Karpas-422 (cell line): Measurements from ENCODE around the gene PPM1L. TPM values are rescaled to one million over a fixed set of nuclear protein-coding genes. Genes with fewer than 3 reads are reported as not detected.

Source experiments
- DNase-seq: peaks from one replicate; pipeline ENCODE4 v3.0.0-alpha.2; 2015
- H2AFZ ChIP-seq: fragments of 200-600 bp; sonication (generic); 2 replicates; pipeline ENCODE4 v1.6.1; 2014; ENCODE audit warnings: antibody characterized with exemption, low read length, mixed read lengths
- H3K27ac ChIP-seq: fragments of 200-600 bp; sonication (generic); 2 replicates; pipeline ENCODE4 v1.5.1; 2014; ENCODE audit warnings: mild to moderate bottlenecking, low read length, moderate library complexity
- H3K27me3 ChIP-seq: fragments of 200-600 bp; sonication (generic); 2 replicates; pipeline ENCODE4 v1.6.1; 2014; ENCODE audit warnings: low read length, mixed read lengths
- H3K36me3 ChIP-seq: fragments of 200-600 bp; sonication (generic); 2 replicates; pipeline ENCODE4 v1.6.1; 2014; ENCODE audit warnings: low read length, mixed read lengths; ENCODE audit not compliant: insufficient read depth
- H3K4me1 ChIP-seq: fragments of 200-600 bp; sonication (generic); 2 replicates; pipeline ENCODE4 v1.6.1; 2014; ENCODE audit warnings: mild to moderate bottlenecking, low read length, mixed read lengths
- H3K4me2 ChIP-seq: fragments of 200-600 bp; sonication (generic); 2 replicates; pipeline ENCODE4 v1.6.1; 2014; ENCODE audit warnings: low read length, low read depth, mild to moderate bottlenecking; ENCODE audit not compliant: poor library complexity, severe bottlenecking
- H3K4me3 ChIP-seq: fragments of 200-600 bp; sonication (generic); 2 replicates; pipeline ENCODE4 v1.5.1; 2014; ENCODE audit warnings: mild to moderate bottlenecking, antibody characterized with exemption, low read length, mixed read lengths
- H3K79me2 ChIP-seq: fragments of 200-600 bp; sonication (generic); 2 replicates; pipeline ENCODE4 v1.6.1; 2014; ENCODE audit warnings: mild to moderate bottlenecking, low read length, mixed read lengths
- H3K9ac ChIP-seq: fragments of 200-600 bp; sonication (generic); 2 replicates; pipeline ENCODE4 v1.6.0; 2014; ENCODE audit warnings: low read length
- H3K9me2 ChIP-seq: fragments of 200-600 bp; sonication (generic), shearing (Covaris generic); replicated peaks from 2 replicates; pipeline ENCODE4 v1.6.0; 2014; ENCODE audit warnings: mild to moderate bottlenecking, low read length, moderate library complexity; ENCODE audit not compliant: insufficient read depth
- H3K9me3 ChIP-seq: fragments of 300-700, 200-600 bp; sonication (generic); 2 replicates; pipeline ENCODE4 v1.6.1; 2014; ENCODE audit warnings: low read length, mixed read lengths
- H4K20me1 ChIP-seq: fragments of 200-600 bp; sonication (generic); 2 replicates; pipeline ENCODE4 v1.6.1; 2014; ENCODE audit warnings: mild to moderate bottlenecking, antibody characterized with exemption, low read length, low read depth; ENCODE audit not compliant: insufficient read depth
- total RNA-seq: library from RNA; depleted of rRNA; stranded (reverse); fragments of >200 nt; shearing (Covaris generic); gene quantifications from 2 replicates; pipeline ENCODE4 v1.2.3, GENCODE V29; 2014; ENCODE audit warnings: low replicate concordance

PPM1L gene
- total RNA-seq, 1 experiment from 2014 or later, result 1.8 TPM

DNA sequence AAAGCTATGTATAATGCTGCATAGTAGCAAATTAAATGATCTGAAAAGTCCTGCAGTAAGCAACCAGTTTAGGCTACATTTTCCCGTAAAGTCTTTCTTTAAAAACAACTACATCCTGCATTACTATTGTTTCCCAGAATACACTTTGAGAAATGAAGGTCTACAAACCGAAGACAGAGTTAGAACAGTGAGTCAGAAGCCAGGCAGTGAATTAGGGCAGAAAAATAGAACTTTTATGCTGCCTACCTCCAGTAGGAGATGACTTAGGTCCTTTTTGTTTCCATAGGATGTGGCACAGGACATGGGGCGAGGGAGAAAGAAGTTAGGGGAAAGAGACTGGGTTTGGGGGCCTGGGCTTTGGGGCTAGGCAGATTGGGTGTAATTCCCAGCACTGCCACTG lies 127.3 kb downstream of the PPM1L start:
- no peak overlapping the region for H3K27ac ChIP-seq
- no peaks in the 10 kb centered on the region for H3K36me3 ChIP-seq
- no peaks in the 10 kb centered on the region for H4K20me1 ChIP-seq
- no peak overlapping the region for H3K4me3 ChIP-seq
- no peak overlapping the region for H2AFZ ChIP-seq
- no peak overlapping the region for H3K9ac ChIP-seq
- no peak for DNase-seq
- no peaks in the 10 kb centered on the region for H3K9me3 ChIP-seq
- H3K4me1 ChIP-seq, result no peaks in the 10 kb centered on the region
- H3K27me3 ChIP-seq, result no peaks in the 10 kb centered on the region
- H3K9me2 ChIP-seq, result no peaks in the 10 kb centered on the region
- no peaks in the 10 kb centered on the region for H3K79me2 ChIP-seq
- H3K4me2 ChIP-seq, result no peak overlapping the region

DNA sequence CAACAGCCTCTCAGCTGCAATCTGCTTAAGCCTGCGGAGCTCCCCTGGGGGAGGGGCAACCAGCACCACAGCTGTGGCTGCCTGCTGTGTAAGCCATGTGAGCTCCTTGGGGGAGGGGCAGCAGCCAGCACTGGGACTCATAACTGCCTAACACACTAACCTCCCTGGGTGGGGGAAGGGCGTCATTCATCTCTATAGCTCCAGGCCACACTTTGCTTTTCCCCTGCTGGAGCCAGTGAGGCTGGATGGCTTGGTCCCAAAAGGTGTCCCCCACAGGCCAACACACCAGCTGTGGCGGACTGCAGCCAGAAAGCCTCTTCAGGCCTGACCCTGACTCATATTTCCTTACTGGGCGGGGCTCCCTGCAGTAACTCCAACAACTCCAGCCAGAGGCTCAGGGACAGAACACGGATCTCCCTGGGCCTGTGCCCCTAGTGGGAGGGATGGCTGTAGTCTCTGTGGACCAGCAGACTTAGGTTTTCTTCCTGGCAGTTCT lies 129.8 kb downstream of the PPM1L start:
- H3K4me2 ChIP-seq, result no peak overlapping the region
- no peaks in the 10 kb centered on the region for H3K9me3 ChIP-seq
- DNase-seq, result no peak
- no peak overlapping the region for H2AFZ ChIP-seq
- H3K79me2 ChIP-seq, result no peaks in the 10 kb centered on the region
- H3K4me1 ChIP-seq, result no peaks in the 10 kb centered on the region
- no peaks in the 10 kb centered on the region for H3K27me3 ChIP-seq
- no peak overlapping the region for H3K4me3 ChIP-seq
- H3K27ac ChIP-seq, result no peak overlapping the region
- H3K9me2 ChIP-seq, result no peaks in the 10 kb centered on the region
- H3K9ac ChIP-seq, result no peak overlapping the region
- no peaks in the 10 kb centered on the region for H4K20me1 ChIP-seq
- no peaks in the 10 kb centered on the region for H3K36me3 ChIP-seq

DNA sequence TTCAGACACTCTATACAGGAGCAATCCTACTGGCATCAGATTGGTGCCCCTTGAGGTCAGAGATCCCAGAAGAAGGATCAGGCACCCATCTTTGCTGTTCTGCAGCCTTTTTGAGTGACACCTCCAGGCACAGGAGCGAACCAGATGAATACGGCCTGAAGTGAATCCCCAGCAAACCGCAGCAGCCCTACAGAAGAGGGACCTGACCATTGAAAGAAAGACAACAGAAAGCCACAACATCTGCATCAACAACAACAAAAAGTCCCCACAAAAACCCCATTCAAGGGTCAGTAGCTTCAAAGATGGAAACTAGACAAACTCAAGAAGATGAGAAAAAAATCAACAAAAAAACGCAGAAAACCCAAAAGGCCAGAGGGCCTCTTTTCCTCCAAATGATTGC lies 130.4 kb downstream of the PPM1L start:
- no peaks in the 10 kb centered on the region for H3K9me2 ChIP-seq
- H3K27me3 ChIP-seq, result no peaks in the 10 kb centered on the region
- no peak for DNase-seq
- H2AFZ ChIP-seq, result no peak overlapping the region
- no peaks in the 10 kb centered on the region for H3K79me2 ChIP-seq
- H3K4me3 ChIP-seq, result no peak overlapping the region
- H3K9me3 ChIP-seq, result no peaks in the 10 kb centered on the region
- no peaks in the 10 kb centered on the region for H3K36me3 ChIP-seq
- no peak overlapping the region for H3K27ac ChIP-seq
- H3K4me1 ChIP-seq, result no peaks in the 10 kb centered on the region
- H3K4me2 ChIP-seq, result no peak overlapping the region
- H3K9ac ChIP-seq, result no peak overlapping the region
- H4K20me1 ChIP-seq, result no peaks in the 10 kb centered on the region

DNA sequence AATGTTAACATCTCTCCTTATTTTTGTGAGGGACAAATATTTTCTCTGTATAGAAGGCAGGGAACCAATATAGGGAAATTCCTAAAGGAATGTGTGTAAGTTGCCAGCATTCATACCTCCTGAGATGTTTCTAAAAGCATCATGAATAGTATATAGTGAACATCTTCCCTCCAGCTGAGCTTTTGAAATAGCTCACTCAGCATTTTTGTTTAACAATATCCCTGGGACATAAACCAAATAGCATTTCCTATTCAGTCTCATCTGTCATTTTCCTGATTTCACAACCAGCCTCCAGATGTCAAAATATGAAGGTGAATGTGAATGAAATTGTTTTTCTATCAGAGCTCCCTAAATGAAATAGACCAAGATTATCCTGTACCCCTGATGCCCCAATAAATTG lies 137.2 kb downstream of the PPM1L start:
- Histone ChIP-seq H3K79me2 (no peaks in the 10 kb centered on the region), H3K27ac (no peak overlapping the region), H3K9ac (no peak overlapping the region), H3K9me3 (no peaks in the 10 kb centered on the region), H4K20me1 (no peaks in the 10 kb centered on the region), H3K36me3 (no peaks in the 10 kb centered on the region), H3K4me2 (no peak overlapping the region), H3K4me3 (no peak overlapping the region), H3K4me1 (no peaks in the 10 kb centered on the region), H3K9me2 (no peaks in the 10 kb centered on the region), H3K27me3 (no peaks in the 10 kb centered on the region), H2AFZ (no peak overlapping the region)
- no peak for DNase-seq

DNA sequence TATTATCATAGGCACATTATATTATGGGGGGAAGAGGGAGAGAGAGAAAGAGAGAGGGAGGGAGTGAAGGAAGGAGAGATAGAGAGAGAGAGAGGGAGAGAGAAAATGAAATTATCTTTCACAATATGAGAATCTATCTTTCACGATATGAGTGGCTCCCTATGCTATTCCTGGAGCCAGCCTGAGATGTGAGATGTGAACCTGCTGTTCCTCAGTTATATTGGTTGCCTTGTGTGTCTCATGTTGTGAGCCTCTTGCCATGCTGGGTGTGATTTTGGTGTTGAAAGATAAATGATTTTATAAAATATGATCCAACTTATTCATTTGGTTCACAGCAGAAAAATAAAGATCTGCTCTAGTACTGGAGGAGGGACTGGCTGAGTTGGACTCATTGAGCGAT lies 148.7 kb downstream of the PPM1L start:
- Histone ChIP-seq H4K20me1 (no peaks in the 10 kb centered on the region), H3K36me3 (no peaks in the 10 kb centered on the region), H3K27ac (no peak overlapping the region), H3K9me3 (no peaks in the 10 kb centered on the region), H2AFZ (no peak overlapping the region), H3K79me2 (no peaks in the 10 kb centered on the region), H3K9ac (no peak overlapping the region), H3K27me3 (no peaks in the 10 kb centered on the region), H3K4me2 (no peak overlapping the region), H3K4me3 (no peak overlapping the region), H3K9me2 (no peaks in the 10 kb centered on the region), H3K4me1 (no peaks in the 10 kb centered on the region)
- no peak for DNase-seq

DNA sequence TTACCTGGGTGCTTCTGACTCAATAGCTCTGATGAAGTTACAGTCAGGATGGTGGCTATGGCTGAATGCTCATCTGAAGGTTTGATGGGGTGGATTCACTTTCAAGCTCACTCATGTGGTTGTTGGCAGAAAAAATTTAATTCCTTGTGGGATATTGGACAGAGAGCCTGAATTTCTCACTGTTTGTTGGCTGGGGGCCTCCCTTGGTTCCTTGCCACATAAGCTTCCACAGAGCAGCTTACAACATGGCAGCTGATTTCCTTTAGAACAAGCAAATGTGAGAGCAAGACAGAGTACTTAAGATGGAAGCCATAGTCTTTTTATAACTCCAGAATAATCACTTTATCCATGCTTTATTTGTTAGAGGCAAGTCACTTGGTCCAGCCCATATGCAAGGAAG lies 150.6 kb downstream of the PPM1L start:
- DNase-seq, result no peak
- H3K9ac ChIP-seq, result no peak overlapping the region
- no peaks in the 10 kb centered on the region for H3K79me2 ChIP-seq
- H3K9me2 ChIP-seq, result no peaks in the 10 kb centered on the region
- no peaks in the 10 kb centered on the region for H4K20me1 ChIP-seq
- no peak overlapping the region for H3K27ac ChIP-seq
- no peak overlapping the region for H3K4me3 ChIP-seq
- H3K27me3 ChIP-seq, result no peaks in the 10 kb centered on the region
- H3K4me1 ChIP-seq, result no peaks in the 10 kb centered on the region
- no peak overlapping the region for H2AFZ ChIP-seq
- no peaks in the 10 kb centered on the region for H3K36me3 ChIP-seq
- no peaks in the 10 kb centered on the region for H3K9me3 ChIP-seq
- no peak overlapping the region for H3K4me2 ChIP-seq

DNA sequence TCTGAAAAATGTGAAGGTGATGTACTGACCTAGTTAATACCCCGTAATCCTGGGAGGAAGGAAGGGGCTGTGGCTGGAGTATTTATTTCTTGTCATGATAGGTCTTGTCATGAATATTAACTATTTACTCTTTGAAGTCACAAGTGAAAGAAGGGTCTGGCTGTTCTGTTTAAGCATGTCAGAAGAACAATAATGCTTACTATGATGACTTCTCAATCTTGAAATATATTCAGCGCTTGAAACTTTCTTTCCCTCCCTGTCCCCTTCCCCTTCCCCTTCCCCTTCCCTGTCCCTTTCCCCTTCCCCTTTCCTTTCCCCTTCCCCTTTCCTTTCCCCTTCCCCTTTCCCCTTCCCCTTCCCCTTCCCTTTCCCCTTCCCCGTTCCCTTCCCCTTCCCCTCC lies 153.9 kb downstream of the PPM1L start:
- Histone ChIP-seq H3K9ac (no peak overlapping the region), H3K79me2 (no peaks in the 10 kb centered on the region), H3K4me2 (no peak overlapping the region), H4K20me1 (no peaks in the 10 kb centered on the region), H2AFZ (no peak overlapping the region), H3K9me2 (no peaks in the 10 kb centered on the region), H3K4me3 (no peak overlapping the region), H3K27ac (no peak overlapping the region), H3K27me3 (no peaks in the 10 kb centered on the region), H3K9me3 (no peaks in the 10 kb centered on the region), H3K36me3 (no peaks in the 10 kb centered on the region), H3K4me1 (no peaks in the 10 kb centered on the region)
- DNase-seq, result no peak

DNA sequence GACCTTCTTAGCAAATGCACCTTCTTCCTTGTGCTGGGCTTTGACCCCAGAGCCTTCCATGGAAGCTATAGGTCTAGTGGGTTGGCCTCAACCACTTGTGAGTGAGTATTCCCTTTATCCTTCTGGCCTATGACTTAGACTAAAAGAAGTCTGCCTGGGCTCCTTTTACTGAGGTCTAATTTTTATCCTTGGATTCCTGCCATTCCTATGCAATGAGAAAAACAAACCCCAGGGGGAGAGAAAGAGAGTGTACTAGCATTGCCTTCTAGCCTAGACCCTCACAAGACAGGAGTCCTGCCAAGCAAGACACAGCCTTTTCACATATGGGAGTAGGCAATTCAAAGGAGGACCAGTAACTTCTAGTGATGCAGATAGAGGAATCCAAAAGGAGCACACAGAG lies 155.4 kb downstream of the PPM1L start:
- Histone ChIP-seq H3K9me3 (no peaks in the 10 kb centered on the region), H3K9ac (no peak overlapping the region), H3K79me2 (no peaks in the 10 kb centered on the region), H3K27me3 (no peaks in the 10 kb centered on the region), H3K4me2 (no peak overlapping the region), H3K9me2 (no peaks in the 10 kb centered on the region), H2AFZ (no peak overlapping the region), H3K36me3 (no peaks in the 10 kb centered on the region), H3K27ac (no peak overlapping the region), H4K20me1 (no peaks in the 10 kb centered on the region), H3K4me1 (no peaks in the 10 kb centered on the region), H3K4me3 (no peak overlapping the region)
- DNase-seq, result no peak

DNA sequence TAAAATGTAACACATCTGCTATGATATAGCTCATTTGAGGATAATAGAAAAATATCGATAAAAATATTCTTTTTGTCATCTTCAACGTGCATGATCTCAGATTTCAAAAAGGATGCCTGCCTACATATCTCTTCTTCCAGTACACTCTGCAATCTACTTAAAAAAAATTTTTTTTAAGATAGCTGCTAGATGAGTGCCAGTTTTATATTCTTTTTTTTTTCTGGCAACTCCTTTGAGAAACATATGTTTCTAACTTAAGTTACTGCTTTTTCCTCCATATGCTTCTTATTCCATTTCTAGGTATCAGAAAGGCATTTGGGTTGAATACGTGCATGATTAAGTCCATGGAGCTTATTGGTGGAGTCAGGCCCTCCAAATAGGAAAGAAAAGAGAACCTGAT lies 160.4 kb downstream of the PPM1L start:
- Histone ChIP-seq H3K4me2 (no peak overlapping the region), H3K9ac (no peak overlapping the region), H3K4me3 (no peak overlapping the region), H3K4me1 (no peaks in the 10 kb centered on the region), H3K9me3 (no peaks in the 10 kb centered on the region), H2AFZ (no peak overlapping the region), H3K79me2 (no peaks in the 10 kb centered on the region), H3K9me2 (no peaks in the 10 kb centered on the region), H3K27ac (no peak overlapping the region), H4K20me1 (no peaks in the 10 kb centered on the region), H3K27me3 (no peaks in the 10 kb centered on the region), H3K36me3 (no peaks in the 10 kb centered on the region)
- no peak for DNase-seq
